H1 (cell line): ENCODE data around the gene ENOSF1. TPM values are rescaled to one million over a fixed set of nuclear protein-coding genes. Genes with fewer than 3 reads are reported as not detected.

Experiments
- CEBPB ChIP-seq: IDR thresholded peaks from 2 replicates; pipeline ENCODE4 v1.6.1; 2012; ENCODE audit warnings: low read depth, low read length
- CHD2 ChIP-seq: IDR thresholded peaks from 2 replicates; pipeline ENCODE4 v1.6.1; 2012; ENCODE audit warnings: low read length, improper control_type of control experiment
- CREB1 ChIP-seq: IDR thresholded peaks from 2 replicates; pipeline ENCODE4 v1.6.1; 2012; ENCODE audit warnings: inconsistent platforms
- GTF2F1 ChIP-seq: IDR thresholded peaks from 2 replicates; pipeline ENCODE4 v1.6.1; 2012; ENCODE audit warnings: low read depth, low read length, improper control_type of control experiment, borderline replicate concordance
- JUND ChIP-seq: IDR thresholded peaks from 2 replicates; pipeline ENCODE4 v1.6.1; 2011; ENCODE audit warnings: mild to moderate bottlenecking, improper control_type of control experiment, low read length
- KDM5A ChIP-seq: fragments of 200-600 bp; IDR thresholded peaks from 2 replicates; pipeline ENCODE4 v1.7.1; 2012; ENCODE audit warnings: mild to moderate bottlenecking, low read length, inconsistent platforms, mixed read lengths
- NRF1 ChIP-seq: IDR thresholded peaks from 2 replicates; pipeline ENCODE4 v1.6.1; 2011; ENCODE audit warnings: mild to moderate bottlenecking, low read depth, low read length, improper control_type of control experiment
- POLR2AphosphoS5 ChIP-seq: IDR thresholded peaks from 2 replicates; pipeline ENCODE4 v1.6.1; 2011; ENCODE audit warnings: low read depth, low read length
- RXRA ChIP-seq: IDR thresholded peaks from 2 replicates; pipeline ENCODE4 v1.6.1; 2011; ENCODE audit warnings: low read depth, mild to moderate bottlenecking, low read length, moderate library complexity; ENCODE audit not compliant: insufficient read depth
- ZNF274 ChIP-seq: IDR thresholded peaks from 2 replicates; pipeline ENCODE4 v1.7.0; 2012; ENCODE audit warnings: low read length, borderline replicate concordance; ENCODE audit errors: extremely low read depth
- polyA plus RNA-seq, 7 experiments: library from polyadenylated mRNA; depleted of rRNA in 3 of 7; stranded (reverse) in 5 of 7; unstranded in 2 of 7; fragments of >200 nt in 5 of 7; fragments of 200-250 nt in 2 of 7; gene quantifications; 1 replicate in 5 of 7; 2 replicates in 1 of 7; 4 replicates in 1 of 7; pipeline versions ENCODE4 v1.2.1 to v1.2.3, GENCODE V29; 2011 to 2013; ENCODE audit warnings: missing spikeins in 2 of 7, mixed read lengths in 2 of 7
- total RNA-seq: library from RNA; stranded (reverse); fragmentation: NEBNext Ultra II Directional; extraction: Animal tissue kit (Norgen Biotek cat#: 25700); gene quantifications from 2 replicates; pipeline ENCODE4 v1.2.1, GENCODE V29; 2021
- TF ChIP-seq, protein P1 (sequence below): fragments of 300-600 bp; sonication (generic); IDR thresholded peaks from 2 replicates; pipeline ENCODE4 v1.7.1; 2012; ENCODE audit warnings: low read length, moderate library complexity, mild to moderate bottlenecking, inconsistent platforms; ENCODE audit not compliant: insufficient replicate concordance

Gene ENOSF1
- total and polyA plus RNA-seq, 2 of the 8 experiments (the other 6 are each of a cell fraction or from before 2014, with no cell fraction given) = 15.4 to 26.4 TPM

DNA sequence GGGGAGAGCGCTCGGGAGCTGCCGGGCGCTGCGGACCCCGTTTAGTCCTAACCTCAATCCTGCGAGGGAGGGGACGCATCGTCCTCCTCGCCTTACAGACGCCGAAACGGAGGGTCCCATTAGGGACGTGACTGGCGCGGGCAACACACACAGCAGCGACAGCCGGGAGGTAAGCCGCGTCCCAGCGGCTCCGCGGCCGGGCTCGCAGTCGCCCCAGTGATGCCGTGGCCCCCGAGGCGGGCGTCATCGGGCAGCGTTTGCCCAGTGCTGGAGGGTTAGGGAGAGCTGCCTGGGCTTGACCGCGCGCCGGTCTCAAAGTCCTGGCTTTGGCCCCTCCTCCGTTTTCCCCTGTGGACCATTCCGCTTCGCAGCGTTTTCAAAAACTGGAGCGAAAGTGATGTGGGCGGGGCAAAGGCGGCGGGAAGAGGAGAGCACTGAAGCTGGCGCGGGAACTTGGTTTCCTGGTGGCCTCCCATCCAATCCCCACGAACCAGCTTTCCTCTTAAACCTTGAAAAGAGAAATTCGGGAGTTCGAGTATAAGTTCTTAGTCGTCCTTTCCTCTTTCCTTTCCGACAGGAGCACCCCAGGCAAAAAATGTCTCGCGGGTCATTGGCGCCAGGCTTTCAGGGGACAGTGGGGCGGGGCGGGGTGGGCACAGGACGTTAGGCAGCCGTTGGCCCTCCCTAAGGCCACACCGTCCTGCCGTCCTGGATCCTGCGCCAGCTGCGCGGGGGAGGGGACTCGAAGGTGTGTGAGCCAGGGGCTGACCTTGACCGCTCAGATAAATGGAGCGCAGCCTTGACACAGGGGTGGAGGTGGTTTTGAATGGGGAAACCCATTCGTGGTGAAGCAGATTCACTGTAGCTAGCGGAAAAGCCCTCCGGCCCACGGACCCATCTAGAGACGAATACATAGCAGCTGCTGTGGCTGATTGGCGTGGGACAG, 54.2 kb downstream of the ENOSF1 start (continued):
- TF ChIP-seq, protein P1, sequence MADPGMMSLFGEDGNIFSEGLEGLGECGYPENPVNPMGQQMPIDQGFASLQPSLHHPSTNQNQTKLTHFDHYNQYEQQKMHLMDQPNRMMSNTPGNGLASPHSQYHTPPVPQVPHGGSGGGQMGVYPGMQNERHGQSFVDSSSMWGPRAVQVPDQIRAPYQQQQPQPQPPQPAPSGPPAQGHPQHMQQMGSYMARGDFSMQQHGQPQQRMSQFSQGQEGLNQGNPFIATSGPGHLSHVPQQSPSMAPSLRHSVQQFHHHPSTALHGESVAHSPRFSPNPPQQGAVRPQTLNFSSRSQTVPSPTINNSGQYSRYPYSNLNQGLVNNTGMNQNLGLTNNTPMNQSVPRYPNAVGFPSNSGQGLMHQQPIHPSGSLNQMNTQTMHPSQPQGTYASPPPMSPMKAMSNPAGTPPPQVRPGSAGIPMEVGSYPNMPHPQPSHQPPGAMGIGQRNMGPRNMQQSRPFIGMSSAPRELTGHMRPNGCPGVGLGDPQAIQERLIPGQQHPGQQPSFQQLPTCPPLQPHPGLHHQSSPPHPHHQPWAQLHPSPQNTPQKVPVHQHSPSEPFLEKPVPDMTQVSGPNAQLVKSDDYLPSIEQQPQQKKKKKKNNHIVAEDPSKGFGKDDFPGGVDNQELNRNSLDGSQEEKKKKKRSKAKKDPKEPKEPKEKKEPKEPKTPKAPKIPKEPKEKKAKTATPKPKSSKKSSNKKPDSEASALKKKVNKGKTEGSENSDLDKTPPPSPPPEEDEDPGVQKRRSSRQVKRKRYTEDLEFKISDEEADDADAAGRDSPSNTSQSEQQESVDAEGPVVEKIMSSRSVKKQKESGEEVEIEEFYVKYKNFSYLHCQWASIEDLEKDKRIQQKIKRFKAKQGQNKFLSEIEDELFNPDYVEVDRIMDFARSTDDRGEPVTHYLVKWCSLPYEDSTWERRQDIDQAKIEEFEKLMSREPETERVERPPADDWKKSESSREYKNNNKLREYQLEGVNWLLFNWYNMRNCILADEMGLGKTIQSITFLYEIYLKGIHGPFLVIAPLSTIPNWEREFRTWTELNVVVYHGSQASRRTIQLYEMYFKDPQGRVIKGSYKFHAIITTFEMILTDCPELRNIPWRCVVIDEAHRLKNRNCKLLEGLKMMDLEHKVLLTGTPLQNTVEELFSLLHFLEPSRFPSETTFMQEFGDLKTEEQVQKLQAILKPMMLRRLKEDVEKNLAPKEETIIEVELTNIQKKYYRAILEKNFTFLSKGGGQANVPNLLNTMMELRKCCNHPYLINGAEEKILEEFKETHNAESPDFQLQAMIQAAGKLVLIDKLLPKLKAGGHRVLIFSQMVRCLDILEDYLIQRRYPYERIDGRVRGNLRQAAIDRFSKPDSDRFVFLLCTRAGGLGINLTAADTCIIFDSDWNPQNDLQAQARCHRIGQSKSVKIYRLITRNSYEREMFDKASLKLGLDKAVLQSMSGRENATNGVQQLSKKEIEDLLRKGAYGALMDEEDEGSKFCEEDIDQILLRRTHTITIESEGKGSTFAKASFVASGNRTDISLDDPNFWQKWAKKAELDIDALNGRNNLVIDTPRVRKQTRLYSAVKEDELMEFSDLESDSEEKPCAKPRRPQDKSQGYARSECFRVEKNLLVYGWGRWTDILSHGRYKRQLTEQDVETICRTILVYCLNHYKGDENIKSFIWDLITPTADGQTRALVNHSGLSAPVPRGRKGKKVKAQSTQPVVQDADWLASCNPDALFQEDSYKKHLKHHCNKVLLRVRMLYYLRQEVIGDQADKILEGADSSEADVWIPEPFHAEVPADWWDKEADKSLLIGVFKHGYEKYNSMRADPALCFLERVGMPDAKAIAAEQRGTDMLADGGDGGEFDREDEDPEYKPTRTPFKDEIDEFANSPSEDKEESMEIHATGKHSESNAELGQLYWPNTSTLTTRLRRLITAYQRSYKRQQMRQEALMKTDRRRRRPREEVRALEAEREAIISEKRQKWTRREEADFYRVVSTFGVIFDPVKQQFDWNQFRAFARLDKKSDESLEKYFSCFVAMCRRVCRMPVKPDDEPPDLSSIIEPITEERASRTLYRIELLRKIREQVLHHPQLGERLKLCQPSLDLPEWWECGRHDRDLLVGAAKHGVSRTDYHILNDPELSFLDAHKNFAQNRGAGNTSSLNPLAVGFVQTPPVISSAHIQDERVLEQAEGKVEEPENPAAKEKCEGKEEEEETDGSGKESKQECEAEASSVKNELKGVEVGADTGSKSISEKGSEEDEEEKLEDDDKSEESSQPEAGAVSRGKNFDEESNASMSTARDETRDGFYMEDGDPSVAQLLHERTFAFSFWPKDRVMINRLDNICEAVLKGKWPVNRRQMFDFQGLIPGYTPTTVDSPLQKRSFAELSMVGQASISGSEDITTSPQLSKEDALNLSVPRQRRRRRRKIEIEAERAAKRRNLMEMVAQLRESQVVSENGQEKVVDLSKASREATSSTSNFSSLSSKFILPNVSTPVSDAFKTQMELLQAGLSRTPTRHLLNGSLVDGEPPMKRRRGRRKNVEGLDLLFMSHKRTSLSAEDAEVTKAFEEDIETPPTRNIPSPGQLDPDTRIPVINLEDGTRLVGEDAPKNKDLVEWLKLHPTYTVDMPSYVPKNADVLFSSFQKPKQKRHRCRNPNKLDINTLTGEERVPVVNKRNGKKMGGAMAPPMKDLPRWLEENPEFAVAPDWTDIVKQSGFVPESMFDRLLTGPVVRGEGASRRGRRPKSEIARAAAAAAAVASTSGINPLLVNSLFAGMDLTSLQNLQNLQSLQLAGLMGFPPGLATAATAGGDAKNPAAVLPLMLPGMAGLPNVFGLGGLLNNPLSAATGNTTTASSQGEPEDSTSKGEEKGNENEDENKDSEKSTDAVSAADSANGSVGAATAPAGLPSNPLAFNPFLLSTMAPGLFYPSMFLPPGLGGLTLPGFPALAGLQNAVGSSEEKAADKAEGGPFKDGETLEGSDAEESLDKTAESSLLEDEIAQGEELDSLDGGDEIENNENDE = no peak
- TF ChIP-seq RXRA = no peak
- peak; percentile 94 for TF ChIP-seq CREB1
- TF ChIP-seq CHD2 = no peak
- no peak for TF ChIP-seq NRF1
- no peak for TF ChIP-seq CEBPB
- TF ChIP-seq JUND = no peak
- 0 out of 2 replicates have a peak, but pooled peaks have one; percentile 21 for TF ChIP-seq KDM5A
- no peak for TF ChIP-seq GTF2F1
- TF ChIP-seq POLR2AphosphoS5 = peak; percentile 85
- no peak for TF ChIP-seq ZNF274
